ENCODE measurements around the gene PUS7. TPM values are rescaled to one million over a fixed set of nuclear protein-coding genes. Genes with fewer than 3 reads are reported as not detected.

The PUS7 gene
- polyA plus RNA-seq, 1 of the 3 experiments (the other 2 are of a cell fraction): 18.8 TPM

DNA sequence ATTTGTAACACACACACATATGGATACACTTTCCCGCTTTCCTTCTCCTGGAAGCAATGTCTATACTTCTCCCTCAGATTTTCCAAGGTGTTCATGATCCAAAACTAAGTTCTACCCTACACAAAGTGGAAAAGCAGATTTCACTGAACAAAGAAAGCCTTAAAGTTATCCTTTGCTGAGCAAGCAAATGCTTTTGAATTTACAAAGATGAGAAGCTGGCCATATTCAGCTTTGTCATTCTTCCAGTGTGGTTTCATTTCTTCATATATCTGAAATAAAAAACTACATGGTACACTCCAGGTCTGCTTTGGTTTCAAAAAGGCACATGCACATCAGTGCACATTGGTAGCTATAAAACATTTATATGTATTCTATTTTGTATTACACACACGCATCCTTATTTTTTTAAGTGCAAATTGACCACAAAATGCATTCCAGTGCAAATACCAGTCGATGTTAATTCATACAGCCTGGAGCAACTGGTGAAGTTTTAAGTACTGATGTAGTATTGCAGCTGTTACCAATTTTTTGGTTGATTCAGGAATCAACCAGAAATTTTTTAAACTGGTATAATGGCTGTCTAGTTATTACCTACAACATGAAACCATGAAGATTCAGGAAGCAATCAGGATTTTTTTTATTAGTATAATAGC is 67.8 kb downstream of the PUS7 start (continued):
- TF ChIP-seq, protein P1, sequence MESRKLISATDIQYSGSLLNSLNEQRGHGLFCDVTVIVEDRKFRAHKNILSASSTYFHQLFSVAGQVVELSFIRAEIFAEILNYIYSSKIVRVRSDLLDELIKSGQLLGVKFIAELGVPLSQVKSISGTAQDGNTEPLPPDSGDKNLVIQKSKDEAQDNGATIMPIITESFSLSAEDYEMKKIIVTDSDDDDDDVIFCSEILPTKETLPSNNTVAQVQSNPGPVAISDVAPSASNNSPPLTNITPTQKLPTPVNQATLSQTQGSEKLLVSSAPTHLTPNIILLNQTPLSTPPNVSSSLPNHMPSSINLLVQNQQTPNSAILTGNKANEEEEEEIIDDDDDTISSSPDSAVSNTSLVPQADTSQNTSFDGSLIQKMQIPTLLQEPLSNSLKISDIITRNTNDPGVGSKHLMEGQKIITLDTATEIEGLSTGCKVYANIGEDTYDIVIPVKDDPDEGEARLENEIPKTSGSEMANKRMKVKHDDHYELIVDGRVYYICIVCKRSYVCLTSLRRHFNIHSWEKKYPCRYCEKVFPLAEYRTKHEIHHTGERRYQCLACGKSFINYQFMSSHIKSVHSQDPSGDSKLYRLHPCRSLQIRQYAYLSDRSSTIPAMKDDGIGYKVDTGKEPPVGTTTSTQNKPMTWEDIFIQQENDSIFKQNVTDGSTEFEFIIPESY (IDR thresholded peaks at IDR 0.05; ENCODE audit: borderline replicate concordance, low read depth): no peak
- TF ChIP-seq TAF1 (IDR thresholded peaks at IDR 0.05; ENCODE audit: borderline replicate concordance, low read depth, low read length) (no peak), YY1 (IDR thresholded peaks at IDR 0.05; ENCODE audit: low read depth) (peak; percentile 24; the same call in 1 of the 2 replicates), IRF3 (IDR thresholded peaks at IDR 0.05; ENCODE audit: low read depth, low read length) (no peak), POLR2AphosphoS5 (IDR thresholded peaks at IDR 0.05; ENCODE audit: low read depth, low read length) (peak; percentile 70; the same call in 1 of the 2 replicates), EP300 (IDR thresholded peaks at IDR 0.05; ENCODE audit: borderline replicate concordance in 1 of 2, low read depth in 1 of 2, low read length in 1 of 2) (peak in 1 of 2 experiments; percentile 65; a peak in 2 of 4 replicates), RCOR1 (IDR thresholded peaks at IDR 0.05; ENCODE audit: low read length) (no peak), JUND (IDR thresholded peaks at IDR 0.05) (peak; percentile 47; the same call in 1 of the 2 replicates), FOXJ3 (CRISPR knock-in tag; IDR thresholded peaks at IDR 0.05) (no peak), SIN3A (IDR thresholded peaks at IDR 0.05; ENCODE audit: borderline replicate concordance, low read depth, low read length) (no peak), TEAD4 (IDR thresholded peaks at IDR 0.05; ENCODE audit: borderline replicate concordance, insufficient read depth) (peak; percentile 83; the same call in 1 of the 2 replicates), RXRA (IDR thresholded peaks at IDR 0.05; ENCODE audit: borderline replicate concordance, low read depth) (no peak)
- TF ChIP-seq, protein P2, sequence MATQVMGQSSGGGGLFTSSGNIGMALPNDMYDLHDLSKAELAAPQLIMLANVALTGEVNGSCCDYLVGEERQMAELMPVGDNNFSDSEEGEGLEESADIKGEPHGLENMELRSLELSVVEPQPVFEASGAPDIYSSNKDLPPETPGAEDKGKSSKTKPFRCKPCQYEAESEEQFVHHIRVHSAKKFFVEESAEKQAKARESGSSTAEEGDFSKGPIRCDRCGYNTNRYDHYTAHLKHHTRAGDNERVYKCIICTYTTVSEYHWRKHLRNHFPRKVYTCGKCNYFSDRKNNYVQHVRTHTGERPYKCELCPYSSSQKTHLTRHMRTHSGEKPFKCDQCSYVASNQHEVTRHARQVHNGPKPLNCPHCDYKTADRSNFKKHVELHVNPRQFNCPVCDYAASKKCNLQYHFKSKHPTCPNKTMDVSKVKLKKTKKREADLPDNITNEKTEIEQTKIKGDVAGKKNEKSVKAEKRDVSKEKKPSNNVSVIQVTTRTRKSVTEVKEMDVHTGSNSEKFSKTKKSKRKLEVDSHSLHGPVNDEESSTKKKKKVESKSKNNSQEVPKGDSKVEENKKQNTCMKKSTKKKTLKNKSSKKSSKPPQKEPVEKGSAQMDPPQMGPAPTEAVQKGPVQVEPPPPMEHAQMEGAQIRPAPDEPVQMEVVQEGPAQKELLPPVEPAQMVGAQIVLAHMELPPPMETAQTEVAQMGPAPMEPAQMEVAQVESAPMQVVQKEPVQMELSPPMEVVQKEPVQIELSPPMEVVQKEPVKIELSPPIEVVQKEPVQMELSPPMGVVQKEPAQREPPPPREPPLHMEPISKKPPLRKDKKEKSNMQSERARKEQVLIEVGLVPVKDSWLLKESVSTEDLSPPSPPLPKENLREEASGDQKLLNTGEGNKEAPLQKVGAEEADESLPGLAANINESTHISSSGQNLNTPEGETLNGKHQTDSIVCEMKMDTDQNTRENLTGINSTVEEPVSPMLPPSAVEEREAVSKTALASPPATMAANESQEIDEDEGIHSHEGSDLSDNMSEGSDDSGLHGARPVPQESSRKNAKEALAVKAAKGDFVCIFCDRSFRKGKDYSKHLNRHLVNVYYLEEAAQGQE (IDR thresholded peaks at IDR 0.05; ENCODE audit: low read depth, low read length): no peak
- TF ChIP-seq, protein P3, sequence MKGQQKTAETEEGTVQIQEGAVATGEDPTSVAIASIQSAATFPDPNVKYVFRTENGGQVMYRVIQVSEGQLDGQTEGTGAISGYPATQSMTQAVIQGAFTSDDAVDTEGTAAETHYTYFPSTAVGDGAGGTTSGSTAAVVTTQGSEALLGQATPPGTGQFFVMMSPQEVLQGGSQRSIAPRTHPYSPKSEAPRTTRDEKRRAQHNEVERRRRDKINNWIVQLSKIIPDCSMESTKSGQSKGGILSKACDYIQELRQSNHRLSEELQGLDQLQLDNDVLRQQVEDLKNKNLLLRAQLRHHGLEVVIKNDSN (IDR thresholded peaks at IDR 0.05; ENCODE audit: borderline replicate concordance, low read depth): no peak
- TF ChIP-seq, protein P4, sequence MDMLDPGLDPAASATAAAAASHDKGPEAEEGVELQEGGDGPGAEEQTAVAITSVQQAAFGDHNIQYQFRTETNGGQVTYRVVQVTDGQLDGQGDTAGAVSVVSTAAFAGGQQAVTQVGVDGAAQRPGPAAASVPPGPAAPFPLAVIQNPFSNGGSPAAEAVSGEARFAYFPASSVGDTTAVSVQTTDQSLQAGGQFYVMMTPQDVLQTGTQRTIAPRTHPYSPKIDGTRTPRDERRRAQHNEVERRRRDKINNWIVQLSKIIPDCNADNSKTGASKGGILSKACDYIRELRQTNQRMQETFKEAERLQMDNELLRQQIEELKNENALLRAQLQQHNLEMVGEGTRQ (IDR thresholded peaks at IDR 0.05; ENCODE audit: borderline replicate concordance, low read depth, low read length): no peak
